ENCODE measurements around the gene SLC51A. TPM values are rescaled to one million over a fixed set of nuclear protein-coding genes. Genes with fewer than 3 reads are reported as not detected.

Gene SLC51A
- total and polyA plus RNA-seq, 2 of the 8 experiments (the other 6 are each of a cell fraction or from before 2014, with no cell fraction given): 6.3 to 9.8 TPM

- no peak for TF ChIP-seq RFX5 (IDR thresholded peaks at IDR 0.05; ENCODE audit: borderline replicate concordance, low read depth, low read length)
Observed at GRCh38 chr3:196219970-196220311, 3.6 kb downstream of the SLC51A start (continued).
